Measurements from ENCODE around the gene PROK1.
"Not testable (repeated sequence)": the region's sequence is repeated elsewhere in the genome, so short reads cannot be mapped to it uniquely, and the experiment has no call there.

The PROK1 gene, protein sequence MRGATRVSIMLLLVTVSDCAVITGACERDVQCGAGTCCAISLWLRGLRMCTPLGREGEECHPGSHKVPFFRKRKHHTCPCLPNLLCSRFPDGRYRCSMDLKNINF

DNA sequence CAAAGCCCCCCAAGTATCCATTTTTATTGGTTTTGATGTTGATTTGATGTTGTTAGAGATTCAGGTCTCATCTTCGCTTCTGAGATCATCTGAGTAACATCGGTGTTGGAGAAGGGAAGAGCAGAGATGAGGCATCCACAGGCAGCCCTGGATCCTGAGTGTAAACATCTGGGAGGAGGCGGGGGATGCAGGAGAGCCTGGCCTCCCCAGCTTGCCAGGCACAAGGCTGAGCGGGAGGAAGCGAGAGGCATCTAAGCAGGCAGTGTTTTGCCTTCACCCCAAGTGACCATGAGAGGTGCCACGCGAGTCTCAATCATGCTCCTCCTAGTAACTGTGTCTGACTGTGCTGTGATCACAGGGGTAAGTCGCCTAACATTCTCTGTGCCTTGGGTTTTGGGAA lies at the start of gene PROK1:
PROK1 (plus strand) TSS at position 221 of the 400 bp plus-strand sequence; CDS start at position 289, 68 bp downstream.
- no peak for DNase-seq

DNA sequence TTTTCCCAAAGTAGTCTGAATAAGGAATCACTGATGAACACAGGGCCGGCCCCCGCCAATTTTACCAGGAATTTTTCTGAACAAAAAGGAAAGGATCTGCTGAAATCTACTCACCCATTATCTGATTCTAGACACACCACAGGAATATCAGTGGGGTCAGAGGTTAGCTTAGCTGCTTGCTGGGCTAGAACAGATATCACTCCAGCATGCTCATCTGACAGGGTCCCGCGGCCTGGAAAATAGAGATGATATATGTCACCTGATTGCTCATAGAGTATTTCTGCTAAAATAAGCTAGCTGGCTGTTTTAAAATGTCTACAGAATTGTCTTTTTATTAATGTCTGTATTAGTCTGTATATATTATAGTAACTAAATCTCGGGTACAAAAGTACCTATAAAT lies 47.1 kb upstream of the PROK1 start:
- DNase-seq, result no peak

DNA sequence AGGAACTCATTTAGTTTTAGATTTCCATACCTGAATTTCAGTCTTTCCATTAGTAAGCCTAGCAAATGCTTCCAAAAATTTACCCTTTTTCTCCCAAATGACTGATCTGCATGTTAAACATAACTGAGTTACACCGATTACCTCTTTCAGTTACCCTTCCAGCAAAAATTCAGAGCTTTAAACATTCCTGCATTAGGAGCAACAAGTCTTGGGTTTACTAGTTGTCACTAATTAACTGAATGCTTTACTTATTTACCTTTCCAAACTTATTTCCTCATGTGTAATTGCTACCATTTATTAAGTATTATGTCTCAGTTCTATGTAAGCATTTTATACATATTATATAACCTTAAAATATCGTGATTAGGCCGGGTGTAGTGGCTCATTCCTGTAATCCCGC lies 46.5 kb upstream of the PROK1 start:
- no peak for DNase-seq

DNA sequence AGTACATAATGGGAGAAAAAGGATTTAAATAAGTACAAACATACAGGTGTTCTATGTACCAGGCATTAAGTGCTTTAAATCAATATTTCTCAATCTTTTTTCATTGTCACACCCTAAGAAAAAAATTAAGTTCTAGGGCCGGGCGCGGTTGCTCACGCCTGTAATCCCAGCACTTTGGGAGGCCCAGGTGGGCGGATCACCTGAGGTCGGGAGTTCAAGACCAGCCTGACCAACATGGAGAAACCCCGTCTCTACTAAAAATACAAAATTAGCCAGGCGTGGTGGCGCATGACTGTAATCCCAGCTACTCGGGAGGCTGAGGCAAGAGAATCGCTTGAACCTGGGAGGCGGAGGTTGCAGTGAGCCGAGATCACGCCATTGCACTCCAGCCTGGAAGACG lies 44.5 kb upstream of the PROK1 start:
- not testable (repeated sequence) for DNase-seq

DNA sequence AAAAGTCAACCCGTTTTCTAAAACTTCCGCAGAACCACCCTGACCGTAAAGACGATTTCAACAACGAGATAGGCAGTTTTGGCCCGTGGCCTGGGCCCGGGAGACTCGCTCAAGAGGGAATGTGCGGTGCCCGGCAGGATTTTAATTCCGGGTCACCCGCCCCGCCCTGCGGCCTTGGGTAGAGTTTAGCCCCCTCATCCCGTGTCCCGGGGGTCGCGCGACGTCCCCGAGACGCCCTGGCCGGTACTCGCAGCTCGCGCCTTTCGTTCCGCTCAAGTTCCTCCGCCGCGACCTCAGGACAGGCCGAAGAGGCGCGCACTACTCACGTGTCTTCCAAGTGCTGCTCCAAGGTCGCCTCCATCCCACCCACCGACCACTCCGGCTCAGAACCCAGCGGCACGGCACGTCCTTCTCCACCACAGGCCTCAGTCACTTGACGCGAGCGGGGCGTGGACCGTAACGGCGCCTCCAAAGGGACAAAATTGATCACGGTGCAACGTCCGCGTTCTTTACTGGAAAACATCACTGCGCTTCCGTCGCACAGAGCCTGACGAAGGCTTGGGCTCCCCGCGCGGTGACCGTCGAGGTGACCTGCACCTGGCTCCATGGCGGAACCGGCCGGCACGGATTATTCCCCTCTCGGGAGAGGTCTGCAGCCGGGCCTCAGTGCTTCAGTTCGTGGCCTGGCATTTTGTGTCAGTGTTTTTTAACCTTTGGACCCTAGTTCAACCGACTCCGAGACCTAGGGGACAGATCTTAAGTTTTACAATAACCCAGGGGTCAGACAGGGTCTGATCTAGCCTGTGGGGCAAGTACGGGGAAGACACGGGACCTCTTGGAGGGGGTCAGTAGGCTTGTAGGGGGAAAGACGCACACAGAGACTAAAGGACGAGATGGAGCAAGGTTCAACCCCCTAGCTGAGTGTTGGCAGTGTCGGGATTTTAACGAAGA lies 43.4 kb upstream of the PROK1 start, which contains the start of gene LAMTOR5:
LAMTOR5 (minus strand) TSS at position 435 of the 951 bp plus-strand sequence; CDS start at position 361, 74 bp downstream.
- peak; percentile 86 for DNase-seq

DNA sequence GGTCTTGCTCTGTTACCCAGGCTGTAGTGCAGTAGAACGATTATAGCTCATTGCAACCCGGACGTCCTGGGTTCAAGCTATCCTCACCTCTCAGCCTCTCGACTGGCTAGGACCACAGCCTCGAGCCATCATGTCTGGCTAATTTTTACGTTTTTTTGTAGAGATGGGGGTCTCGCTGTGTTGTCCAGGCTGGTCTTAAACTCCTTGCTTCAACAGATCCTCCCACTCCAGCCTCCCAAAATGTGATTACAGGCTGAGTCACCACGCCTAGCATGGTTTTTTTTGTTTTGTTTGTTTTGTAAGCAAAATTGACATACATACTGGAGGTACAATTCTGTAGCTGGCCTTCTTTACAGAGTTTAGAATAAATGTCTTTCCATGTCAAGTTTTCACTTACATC lies 42.5 kb upstream of the PROK1 start:
- no peak for DNase-seq

DNA sequence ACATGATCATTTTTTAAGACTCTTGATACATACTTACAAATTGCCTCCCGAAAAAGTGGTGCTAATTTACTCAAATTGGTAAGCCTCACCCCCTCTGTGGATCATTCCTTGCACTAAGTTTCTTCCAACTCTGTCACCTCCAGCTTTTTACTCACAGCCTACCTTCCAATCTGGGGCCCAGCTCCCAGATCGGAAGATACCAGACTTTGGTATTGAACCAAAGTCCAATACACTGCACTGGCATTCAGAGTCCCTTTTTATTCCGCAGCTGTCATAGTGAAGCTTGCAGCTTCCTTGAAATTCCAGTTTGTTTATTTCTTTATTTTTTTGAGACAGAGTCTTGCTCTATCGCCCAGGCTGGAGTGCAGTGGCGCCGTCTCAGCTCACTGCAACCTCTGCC lies 41.6 kb upstream of the PROK1 start:
- DNase-seq, result no peak

DNA sequence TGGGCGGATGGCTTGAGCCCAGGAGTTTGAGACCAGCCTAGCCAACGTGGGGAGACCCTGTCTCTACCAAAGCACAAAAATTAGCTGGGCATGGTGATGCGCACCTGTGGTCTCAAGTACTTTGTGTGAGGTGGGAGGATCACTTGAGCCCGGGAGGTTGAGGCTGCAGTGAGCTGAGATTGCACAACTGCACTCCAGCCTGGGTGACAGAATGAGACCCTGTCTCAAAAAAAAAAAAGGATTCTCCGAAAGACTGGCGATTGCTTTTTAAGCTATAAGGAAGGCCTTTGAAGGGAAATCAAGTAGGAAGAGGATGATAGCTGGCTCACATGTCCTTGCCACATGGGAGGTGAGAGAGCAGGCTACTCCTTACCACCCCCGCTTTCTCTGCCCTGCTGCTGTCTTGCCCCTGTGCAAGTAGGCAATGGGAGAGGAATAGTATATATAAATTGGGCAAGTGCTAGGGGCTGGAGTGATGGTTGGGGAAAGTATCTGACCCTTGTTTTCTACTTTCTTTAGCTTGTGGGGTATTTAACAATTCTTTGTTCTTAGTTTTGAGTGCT lies 39.7 kb upstream of the PROK1 start:
- no peak for DNase-seq

DNA sequence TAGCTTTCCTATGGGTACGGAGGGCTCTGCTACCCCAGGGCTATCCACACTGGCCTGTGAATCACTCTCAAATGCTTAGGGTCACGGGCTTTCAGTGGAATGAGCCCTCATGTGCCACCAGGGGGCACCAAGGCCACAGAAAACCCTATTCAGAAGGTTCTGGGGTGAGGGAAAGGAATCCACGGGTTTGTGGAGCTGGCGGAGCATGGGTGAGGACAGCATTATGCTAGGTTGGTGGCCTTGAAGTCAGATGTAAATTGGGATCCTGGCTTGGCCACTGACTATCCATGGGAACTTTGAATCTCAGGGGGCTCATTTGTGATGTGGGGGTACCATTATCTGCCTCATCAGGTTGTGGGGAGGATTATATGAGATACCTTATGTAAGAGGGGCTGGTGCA lies 38.4 kb upstream of the PROK1 start:
- DNase-seq, result peak; percentile 42

DNA sequence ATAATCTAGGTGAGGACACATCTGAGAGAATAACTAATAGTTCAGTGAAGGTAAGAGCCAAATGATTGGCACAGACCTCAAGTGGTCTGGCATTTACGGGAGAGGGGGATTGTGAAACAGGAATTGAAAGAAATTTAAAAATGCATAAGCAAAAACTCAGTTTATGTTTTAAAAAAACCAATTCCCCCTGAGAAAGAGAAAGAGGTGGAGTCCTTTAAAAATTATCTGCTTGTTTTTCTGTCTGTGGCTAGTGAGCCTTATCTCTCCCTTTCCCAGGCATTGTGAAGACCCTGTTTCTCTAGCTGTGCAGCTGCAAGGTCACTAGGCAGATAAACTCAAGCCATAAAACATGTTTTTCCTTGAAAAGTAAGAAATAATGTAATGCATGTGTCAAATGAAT lies 37.9 kb upstream of the PROK1 start:
- DNase-seq, result not testable (repeated sequence)

DNA sequence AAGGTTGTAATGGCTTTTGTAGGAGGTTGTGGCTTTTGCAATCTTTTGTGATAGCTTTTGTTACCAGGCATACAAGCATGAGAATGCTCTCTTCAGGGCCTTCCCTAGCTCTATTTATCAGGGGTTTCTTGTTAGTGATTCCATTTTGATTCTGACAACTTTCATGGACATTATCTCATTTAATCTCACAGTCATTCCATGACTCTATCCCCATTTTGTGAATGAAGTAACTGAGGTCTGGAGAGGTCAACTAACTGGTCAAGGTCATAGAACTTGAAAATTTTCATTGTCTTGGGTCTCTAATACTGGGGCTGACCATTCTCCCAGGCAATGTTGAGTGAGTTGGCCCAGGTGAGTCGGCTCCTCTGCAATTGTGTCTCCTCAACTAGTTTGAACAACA lies 32.2 kb upstream of the PROK1 start:
- DNase-seq, result no peak

DNA sequence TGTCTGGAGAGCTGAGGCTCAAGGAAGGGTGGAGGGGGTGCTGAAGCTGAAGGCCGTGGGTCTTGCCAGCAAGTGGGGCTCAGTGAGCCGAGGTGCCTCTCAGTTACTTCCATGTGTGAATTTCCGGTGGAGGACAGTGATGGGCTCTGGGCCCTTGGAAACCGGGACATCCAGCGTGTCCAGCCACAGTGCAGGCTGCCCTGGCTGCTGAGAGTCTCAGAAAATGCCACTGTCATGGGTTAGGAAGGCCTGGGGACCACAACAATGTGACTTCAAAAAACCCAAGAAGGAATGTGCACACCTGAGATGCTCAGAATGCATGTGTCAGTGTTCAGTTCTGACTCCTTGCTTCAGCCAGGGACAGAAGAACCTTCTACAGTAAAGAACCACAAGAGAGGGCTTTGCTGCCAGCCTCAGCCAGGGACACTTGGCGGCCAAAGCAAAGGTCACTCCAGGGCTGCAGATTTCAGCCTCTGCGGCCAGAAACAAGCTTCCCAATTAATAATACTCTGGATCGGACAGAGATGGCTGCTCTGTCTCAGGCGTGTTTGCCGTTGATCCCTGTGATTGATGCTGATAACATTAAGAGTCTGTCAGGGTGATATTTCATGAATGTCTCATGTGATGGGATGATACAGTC lies 30.8 kb upstream of the PROK1 start:
- DNase-seq, result no peak

DNA sequence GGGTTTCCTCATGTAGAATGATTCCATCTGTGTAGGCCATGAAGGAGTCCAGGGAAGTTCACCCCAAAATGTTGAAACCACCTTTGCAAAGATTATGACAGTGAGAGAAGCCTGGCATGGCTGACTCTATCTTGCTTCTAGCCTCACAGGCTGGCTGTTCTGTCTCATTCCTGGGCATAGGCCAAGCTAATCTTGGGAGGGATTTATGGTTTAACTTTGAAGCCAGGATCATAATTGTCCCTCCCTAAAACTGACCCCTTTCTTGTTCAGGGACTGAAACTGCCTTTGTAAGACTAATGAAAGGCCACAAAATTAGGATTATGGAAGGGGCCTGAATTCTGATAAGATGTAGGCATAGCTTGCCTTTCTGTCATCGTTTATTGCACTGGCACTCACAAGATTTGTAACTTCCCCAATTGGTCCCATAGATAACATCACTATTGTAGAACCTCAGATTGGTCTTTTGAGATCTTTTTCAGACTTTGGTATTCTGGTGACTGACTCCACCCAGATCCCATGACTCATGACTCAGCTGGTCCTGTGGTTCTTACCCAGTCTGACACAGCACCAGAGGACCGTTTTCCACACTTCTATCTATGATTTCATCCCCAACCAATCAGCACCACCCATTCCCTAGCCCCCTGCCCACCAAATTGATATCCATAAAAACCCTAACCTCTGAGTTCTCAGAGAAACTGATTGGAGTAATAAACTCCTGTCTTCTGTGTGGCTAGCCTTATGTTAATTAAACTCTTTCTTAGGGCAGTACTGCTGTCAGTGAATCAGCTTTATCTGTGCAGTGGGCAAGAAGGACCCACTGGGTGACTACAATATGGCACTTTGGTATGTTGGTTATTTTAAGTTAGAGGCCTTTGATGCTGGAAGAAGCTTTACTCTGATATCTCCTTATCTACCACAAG lies 29.8 kb upstream of the PROK1 start:
- DNase-seq, result no peak

DNA sequence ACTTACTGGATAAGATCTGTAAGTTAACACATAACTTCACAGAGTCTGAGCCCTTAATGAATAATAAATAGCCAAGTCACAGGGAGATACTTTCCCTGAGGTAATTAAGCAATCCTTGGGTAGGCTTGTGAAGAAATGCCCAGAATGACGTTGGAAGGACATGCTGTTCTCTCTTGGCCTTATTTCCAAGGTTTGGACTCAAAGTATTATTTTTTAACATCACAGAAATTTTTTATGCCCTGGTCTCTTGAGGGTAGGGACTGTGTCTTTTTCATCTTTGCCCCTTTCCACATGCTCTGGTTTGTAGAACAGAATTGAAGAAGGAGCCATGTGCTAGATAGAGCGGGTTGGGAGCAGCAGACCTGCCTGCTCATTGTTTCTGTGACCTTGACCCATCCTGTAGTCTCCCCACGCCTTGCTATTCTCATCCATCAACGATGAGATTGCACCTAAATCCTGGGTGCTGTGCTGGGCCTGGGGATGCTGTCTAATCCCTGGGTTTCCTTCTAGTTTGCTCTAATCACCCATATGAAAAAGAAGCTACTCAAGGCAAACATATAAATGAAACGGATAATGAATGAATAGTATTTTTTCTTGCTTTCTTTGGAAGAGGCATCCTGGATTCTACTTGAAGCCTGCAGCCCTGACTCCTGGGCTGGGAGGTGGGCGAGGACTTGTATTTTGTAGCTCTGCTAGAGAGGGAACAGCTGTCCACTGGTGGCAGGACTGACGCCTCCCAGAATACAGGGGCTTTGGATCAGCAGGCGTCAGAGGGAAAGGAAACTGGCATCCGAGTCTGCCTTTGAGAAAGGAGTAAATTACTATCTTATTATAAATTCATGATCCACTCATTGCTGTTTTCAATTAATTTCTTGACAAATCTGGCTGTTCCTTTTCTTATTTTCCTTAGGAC lies 26.0 kb upstream of the PROK1 start:
- DNase-seq, result peak; percentile 57

DNA sequence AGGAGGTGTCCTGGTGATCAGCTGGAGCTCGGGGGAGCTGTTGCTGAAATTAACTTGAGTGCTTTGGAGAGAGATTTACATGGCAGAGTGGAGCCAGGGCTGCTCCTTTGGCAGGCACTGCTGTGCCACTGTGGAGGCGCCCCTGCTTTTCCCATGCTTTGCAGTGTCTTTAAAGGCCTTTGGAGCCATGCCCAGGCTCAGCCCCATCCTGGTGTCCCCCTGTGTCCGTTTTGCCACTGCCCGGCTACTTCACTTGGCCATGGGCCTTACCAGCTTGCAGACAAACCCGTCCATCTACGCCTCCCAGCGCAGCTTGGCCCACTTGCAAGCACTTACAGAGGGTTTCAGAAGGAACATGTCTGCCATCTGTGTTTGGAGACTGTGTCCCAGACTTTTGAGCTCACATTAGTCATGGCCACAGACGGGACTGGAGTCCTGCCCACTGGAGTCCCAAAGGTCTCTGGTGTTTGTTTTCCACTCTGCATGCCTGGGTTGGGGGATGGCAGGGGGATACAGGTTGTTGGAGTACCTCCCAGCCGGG lies 25.3 kb upstream of the PROK1 start:
- peak; percentile 57 for DNase-seq

DNA sequence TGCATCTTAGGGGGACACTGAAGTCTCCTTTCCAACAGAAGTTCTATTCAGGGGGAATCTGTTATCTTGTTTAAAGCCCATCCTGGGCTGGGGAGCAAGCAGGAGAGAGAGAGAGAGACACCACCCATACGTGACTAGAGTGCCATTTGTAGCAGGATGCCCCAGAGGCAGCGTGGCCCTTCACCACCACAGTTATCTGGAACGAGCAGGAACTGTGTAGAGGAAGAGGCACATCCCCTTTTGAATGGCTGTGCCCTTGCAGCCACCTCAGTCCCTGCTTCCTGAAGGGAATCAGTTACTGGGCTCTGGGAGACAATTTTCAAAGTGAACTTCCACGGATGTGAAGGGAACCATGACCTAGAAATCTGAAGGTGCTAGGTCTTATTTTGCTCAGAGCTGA lies 24.1 kb upstream of the PROK1 start:
- no peak for DNase-seq

DNA sequence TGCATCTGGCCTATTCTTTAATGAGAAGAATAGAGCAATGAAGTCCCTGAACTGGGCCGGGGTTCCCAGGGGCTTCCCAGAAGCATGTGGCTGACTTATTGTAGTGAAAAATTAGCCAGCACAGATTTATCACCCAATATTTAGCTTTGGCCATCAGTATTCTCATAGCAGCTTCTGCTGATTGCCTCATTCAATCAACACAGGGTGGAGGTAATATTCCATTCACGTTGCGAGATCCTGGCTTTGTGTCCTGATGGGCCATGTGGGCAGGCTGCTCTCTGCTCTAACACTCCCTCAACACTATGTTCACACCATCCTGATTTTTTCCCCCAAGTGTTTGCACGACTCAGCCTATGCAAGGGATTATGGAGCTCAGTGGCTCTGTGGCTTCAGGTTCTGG lies 22.0 kb upstream of the PROK1 start:
- no peak for DNase-seq

DNA sequence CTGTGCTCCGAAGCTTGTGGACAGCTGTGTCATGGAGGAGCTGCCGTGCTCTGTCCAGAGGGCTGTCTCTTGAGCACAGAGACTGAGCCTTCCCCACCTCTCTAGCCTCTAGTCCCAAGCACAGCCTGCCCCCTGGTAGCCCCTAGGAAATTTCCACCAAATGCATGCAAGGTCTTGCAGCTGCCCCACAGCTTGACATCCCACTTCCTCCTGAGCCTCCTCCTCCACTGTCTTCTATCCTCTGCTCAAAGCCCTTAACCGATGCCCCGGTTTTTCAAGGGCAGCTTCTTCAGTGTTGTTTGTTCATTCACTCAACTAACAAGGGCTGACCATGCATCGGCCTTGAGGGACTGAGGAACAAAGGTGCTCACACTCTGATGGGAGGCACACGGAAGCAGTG lies 20.6 kb upstream of the PROK1 start:
- no peak for DNase-seq

DNA sequence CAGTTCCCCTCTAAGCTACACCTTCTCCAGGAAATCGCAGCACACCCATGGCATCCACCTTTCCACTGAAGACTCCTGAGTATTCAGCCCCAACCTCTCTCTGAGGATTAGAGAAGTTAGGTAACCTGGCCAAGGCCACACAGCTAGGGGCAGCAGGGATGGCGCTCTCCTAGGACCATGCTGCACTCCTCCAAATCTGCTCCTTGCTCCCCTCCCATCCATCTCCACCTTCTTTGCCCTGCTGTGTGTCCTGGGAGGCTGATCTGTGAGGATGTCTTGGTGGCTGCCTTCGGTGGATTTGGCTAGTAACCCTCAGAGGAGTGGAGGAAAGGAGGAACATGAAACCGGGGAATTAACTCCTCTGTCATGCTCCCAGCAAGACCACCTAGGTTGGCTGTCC lies 20.0 kb upstream of the PROK1 start:
- DNase-seq, result no peak

DNA sequence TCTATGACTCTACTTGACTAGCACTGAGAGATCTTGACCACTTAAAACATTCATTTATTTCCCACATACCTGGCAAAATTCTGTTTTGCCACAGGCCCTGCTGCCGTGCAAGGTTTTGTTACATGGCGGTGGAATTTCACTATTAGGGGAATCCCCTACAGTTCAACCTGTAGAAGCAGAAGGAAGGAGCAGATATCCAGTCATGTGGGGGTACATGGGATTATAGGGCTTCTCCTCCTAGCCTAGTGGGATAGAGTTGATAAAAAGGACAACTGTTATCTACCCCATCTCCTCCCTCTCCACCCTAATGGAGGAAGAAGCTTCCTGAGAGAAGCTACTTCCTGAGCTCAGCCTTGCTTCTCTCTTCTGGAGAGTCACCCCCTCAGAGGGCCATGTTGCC lies 17.7 kb upstream of the PROK1 start:
- DNase-seq, result no peak

DNA sequence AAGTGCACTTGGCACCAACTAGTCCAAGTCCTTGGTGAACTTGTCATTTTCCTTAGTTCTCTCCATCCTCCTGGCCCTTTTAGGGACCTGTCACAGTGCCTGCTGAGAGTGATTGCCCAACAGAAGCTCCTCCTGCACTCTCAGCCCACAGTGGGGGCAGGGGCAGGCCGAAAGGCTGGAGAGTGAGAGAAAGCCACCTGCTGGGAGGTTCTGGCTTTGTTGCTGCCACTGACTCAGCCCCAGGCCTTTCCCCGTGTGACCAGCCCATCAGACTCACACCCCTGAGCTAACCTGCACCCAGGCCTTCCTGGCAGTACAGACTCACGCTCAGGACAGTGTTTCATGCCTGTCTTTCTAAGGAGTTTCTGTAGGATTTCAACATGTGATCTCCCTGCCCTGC lies 17.1 kb upstream of the PROK1 start:
- DNase-seq, result no peak

Data from NCI-H1092 treated with DMSO at 0.1 percent for 48 hours (cell line).